Upper lobe of left lung (tissue), 4 donors: Measurements from ENCODE around the gene SAMD11.

Experiments
- POLR2A ChIP-seq, 4 donors: fragments of 450-650 bp; IDR thresholded peaks; one replicate each; pipeline ENCODE4 v1.5.1; 2016 to 2017; ENCODE audit warnings: antibody characterized with exemption in 4 of 4, mild to moderate bottlenecking in 2 of 4
- POLR2AphosphoS5 ChIP-seq, 2 donors: sonication (generic); formaldehyde crosslinking; IDR thresholded peaks; one replicate each; pipeline ENCODE4 v1.5.1; 2017; ENCODE audit warnings: antibody characterized with exemption in 2 of 2
- TF ChIP-seq, protein P1 (sequence below), 6 experiments: fragments of 450-650 bp in 4 of 6; fragments of 200-600 bp in 2 of 6; sonication (generic) in 2 of 6; IDR thresholded peaks; one replicate each; pipeline ENCODE4 v1.5.1; 2016 to 2019; ENCODE audit warnings: antibody characterized with exemption in 6 of 6

- TF ChIP-seq, protein P1, sequence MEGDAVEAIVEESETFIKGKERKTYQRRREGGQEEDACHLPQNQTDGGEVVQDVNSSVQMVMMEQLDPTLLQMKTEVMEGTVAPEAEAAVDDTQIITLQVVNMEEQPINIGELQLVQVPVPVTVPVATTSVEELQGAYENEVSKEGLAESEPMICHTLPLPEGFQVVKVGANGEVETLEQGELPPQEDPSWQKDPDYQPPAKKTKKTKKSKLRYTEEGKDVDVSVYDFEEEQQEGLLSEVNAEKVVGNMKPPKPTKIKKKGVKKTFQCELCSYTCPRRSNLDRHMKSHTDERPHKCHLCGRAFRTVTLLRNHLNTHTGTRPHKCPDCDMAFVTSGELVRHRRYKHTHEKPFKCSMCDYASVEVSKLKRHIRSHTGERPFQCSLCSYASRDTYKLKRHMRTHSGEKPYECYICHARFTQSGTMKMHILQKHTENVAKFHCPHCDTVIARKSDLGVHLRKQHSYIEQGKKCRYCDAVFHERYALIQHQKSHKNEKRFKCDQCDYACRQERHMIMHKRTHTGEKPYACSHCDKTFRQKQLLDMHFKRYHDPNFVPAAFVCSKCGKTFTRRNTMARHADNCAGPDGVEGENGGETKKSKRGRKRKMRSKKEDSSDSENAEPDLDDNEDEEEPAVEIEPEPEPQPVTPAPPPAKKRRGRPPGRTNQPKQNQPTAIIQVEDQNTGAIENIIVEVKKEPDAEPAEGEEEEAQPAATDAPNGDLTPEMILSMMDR (IDR thresholded peaks at IDR 0.05), result no peak
- TF ChIP-seq POLR2A (IDR thresholded peaks at IDR 0.05) (no peak), POLR2AphosphoS5 (IDR thresholded peaks at IDR 0.05) (no peak)
Observed at GRCh38 chr1:992362-992761, 68.6 kb downstream of the SAMD11 start.
